Measurements from ENCODE around the gene CROCC2.
A peak's percentile ranks its signal among the peaks of the same experiment; 100 is the strongest.

Gene CROCC2

GRCh38 chr2:240906141-240906910 is at the start of gene CROCC2:
CROCC2 (plus strand) TSS chr2:240906336; CDS start chr2:240906514, 178 bp downstream.
- no peak for DNase-seq

- DNase-seq, result no peak
Measured at GRCh38 chr2:240857039-240858008, 48.8 kb upstream of the CROCC2 start.

- DNase-seq, result no peak
Measured at GRCh38 chr2:240858321-240858720, 47.8 kb upstream of the CROCC2 start.

- DNase-seq, result no peak
Measured at GRCh38 chr2:240858871-240859270, 47.3 kb upstream of the CROCC2 start.

GRCh38 chr2:240861547-240861946 is 44.6 kb upstream of the CROCC2 start:
- no peak for DNase-seq

- DNase-seq, result no peak
Measured at GRCh38 chr2:240864475-240864874, 41.7 kb upstream of the CROCC2 start.

- no peak for DNase-seq
Measured at GRCh38 chr2:240865391-240865790, 40.7 kb upstream of the CROCC2 start.

GRCh38 chr2:240868286-240869108 is 37.6 kb upstream of the CROCC2 start, which contains the start of gene AGXT:
AGXT (plus strand) TSS chr2:240868824; CDS start chr2:240868866, 42 bp downstream.
- no peak for DNase-seq

GRCh38 chr2:240869109-240869955 is 36.8 kb upstream of the CROCC2 start:
- no peak for DNase-seq

- DNase-seq, result no peak
Measured at GRCh38 chr2:240869956-240870875, 35.9 kb upstream of the CROCC2 start.

- no peak for DNase-seq
Measured at GRCh38 chr2:240871071-240871958, 34.8 kb upstream of the CROCC2 start.

- peak; percentile 50 for DNase-seq
Measured at GRCh38 chr2:240872317-240873097, 33.6 kb upstream of the CROCC2 start.

- DNase-seq, result peak; percentile 51
Measured at GRCh38 chr2:240873098-240873788, 32.9 kb upstream of the CROCC2 start.

GRCh38 chr2:240873805-240874714 is 32.1 kb upstream of the CROCC2 start:
- DNase-seq, result peak; percentile 53

- no peak for DNase-seq
Measured at GRCh38 chr2:240874715-240875227, 31.4 kb upstream of the CROCC2 start.

- DNase-seq, result peak; percentile 59
Measured at GRCh38 chr2:240875228-240876034, 30.7 kb upstream of the CROCC2 start.
